ENCODE data around the gene PTPRE.

DNA sequence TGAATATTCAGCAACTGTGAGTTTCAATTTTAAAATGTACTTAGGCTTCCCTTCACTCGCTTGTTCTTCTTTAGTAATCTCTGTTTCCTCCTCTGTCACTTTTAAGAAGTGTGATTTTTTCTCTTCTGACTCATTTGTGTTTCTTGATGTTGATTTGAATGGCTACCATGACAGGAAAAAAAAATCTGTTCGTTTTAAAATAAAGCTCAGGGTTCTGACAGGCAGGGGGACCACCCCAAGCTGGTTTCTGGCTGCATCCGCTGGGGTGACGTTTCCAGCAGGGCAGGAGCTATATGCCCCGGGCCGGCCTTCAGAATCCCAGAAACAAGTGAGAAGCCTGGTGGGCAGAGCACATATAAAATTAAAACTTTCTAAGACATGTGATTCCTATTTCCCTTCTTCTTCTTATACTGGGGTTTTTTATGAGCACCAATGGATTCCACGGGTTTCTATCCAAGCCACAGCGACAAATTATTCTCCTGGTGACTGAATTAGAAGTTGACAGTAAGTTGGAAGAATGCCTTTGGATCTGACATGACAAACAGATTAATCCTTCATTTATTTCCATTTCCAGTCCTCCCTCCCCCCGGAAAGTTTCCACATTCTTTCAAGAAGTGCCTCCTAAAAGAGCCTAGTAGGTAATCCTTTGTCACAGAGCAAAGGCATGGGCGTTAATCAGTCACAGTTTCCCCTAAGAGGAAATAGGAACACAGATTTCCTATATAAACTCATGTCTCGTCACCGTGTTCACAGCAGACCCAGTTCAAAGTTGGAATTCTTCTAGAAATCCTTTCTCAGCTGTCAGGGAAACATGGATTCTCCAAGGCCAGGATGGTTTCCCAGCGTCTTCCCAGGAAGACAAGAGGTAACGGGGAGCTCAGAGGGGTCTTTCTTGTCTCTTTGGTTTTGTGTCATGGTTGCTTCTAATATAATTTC lies 79.9 kb downstream of the PTPRE start:
- TF ChIP-seq, protein P1, sequence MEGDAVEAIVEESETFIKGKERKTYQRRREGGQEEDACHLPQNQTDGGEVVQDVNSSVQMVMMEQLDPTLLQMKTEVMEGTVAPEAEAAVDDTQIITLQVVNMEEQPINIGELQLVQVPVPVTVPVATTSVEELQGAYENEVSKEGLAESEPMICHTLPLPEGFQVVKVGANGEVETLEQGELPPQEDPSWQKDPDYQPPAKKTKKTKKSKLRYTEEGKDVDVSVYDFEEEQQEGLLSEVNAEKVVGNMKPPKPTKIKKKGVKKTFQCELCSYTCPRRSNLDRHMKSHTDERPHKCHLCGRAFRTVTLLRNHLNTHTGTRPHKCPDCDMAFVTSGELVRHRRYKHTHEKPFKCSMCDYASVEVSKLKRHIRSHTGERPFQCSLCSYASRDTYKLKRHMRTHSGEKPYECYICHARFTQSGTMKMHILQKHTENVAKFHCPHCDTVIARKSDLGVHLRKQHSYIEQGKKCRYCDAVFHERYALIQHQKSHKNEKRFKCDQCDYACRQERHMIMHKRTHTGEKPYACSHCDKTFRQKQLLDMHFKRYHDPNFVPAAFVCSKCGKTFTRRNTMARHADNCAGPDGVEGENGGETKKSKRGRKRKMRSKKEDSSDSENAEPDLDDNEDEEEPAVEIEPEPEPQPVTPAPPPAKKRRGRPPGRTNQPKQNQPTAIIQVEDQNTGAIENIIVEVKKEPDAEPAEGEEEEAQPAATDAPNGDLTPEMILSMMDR (IDR thresholded peaks at IDR 0.05; ENCODE audit: low read depth, low read length) = no peak
- no peak for TF ChIP-seq POLR2A (IDR thresholded peaks at IDR 0.05; ENCODE audit: extremely low read depth, insufficient read length)
